ENCODE measurements around the gene CACNB2.

Gene CACNB2

GRCh38 chr10:18479502-18479901 is 339.3 kb downstream of the CACNB2 start:
- TF ChIP-seq, protein P1, sequence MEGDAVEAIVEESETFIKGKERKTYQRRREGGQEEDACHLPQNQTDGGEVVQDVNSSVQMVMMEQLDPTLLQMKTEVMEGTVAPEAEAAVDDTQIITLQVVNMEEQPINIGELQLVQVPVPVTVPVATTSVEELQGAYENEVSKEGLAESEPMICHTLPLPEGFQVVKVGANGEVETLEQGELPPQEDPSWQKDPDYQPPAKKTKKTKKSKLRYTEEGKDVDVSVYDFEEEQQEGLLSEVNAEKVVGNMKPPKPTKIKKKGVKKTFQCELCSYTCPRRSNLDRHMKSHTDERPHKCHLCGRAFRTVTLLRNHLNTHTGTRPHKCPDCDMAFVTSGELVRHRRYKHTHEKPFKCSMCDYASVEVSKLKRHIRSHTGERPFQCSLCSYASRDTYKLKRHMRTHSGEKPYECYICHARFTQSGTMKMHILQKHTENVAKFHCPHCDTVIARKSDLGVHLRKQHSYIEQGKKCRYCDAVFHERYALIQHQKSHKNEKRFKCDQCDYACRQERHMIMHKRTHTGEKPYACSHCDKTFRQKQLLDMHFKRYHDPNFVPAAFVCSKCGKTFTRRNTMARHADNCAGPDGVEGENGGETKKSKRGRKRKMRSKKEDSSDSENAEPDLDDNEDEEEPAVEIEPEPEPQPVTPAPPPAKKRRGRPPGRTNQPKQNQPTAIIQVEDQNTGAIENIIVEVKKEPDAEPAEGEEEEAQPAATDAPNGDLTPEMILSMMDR (IDR thresholded peaks at IDR 0.05; ENCODE audit: insufficient read depth, low read length) = no peak
- no peak for TF ChIP-seq GABPA (IDR thresholded peaks at IDR 0.05; ENCODE audit: low read depth)
- TF ChIP-seq, protein P2, sequence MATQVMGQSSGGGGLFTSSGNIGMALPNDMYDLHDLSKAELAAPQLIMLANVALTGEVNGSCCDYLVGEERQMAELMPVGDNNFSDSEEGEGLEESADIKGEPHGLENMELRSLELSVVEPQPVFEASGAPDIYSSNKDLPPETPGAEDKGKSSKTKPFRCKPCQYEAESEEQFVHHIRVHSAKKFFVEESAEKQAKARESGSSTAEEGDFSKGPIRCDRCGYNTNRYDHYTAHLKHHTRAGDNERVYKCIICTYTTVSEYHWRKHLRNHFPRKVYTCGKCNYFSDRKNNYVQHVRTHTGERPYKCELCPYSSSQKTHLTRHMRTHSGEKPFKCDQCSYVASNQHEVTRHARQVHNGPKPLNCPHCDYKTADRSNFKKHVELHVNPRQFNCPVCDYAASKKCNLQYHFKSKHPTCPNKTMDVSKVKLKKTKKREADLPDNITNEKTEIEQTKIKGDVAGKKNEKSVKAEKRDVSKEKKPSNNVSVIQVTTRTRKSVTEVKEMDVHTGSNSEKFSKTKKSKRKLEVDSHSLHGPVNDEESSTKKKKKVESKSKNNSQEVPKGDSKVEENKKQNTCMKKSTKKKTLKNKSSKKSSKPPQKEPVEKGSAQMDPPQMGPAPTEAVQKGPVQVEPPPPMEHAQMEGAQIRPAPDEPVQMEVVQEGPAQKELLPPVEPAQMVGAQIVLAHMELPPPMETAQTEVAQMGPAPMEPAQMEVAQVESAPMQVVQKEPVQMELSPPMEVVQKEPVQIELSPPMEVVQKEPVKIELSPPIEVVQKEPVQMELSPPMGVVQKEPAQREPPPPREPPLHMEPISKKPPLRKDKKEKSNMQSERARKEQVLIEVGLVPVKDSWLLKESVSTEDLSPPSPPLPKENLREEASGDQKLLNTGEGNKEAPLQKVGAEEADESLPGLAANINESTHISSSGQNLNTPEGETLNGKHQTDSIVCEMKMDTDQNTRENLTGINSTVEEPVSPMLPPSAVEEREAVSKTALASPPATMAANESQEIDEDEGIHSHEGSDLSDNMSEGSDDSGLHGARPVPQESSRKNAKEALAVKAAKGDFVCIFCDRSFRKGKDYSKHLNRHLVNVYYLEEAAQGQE (IDR thresholded peaks at IDR 0.05; ENCODE audit: insufficient replicate concordance, low read depth) = no peak
- TF ChIP-seq POLR2AphosphoS5 (IDR thresholded peaks at IDR 0.05; ENCODE audit: low read depth) = no peak
- no peak for TF ChIP-seq SPI1 (IDR thresholded peaks at IDR 0.05; ENCODE audit: borderline replicate concordance, low read depth)

DNA sequence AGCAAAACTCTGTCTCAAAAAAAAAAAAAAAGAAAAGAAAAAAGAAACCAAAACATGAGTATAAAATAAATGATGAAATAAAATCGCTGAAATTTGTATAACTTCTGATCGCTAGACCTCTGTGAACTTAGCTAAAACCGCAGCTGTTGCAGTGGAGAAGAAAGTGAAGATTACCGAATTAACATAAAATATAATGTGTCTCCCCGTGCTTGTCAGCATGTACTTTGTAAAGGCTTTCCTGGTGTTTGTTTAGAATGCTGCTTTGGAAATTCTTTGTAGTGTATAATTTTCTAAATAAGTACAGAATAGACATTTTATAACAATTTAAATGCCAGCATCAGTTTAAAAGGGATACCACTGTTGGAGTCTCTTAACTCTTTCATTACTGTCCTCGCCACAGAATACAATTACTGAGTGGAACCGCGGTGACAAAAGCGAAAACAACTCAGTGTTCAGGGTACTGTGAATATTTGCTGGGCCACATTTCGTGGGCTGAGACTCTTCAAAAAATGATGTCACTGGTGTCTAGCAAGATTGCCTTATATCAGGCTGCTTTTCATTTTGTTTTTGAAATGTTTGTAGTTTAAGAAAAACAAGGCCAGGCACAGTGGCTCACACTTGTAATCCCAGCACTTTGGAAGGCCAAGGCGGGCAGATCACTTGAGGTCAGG is 343.4 kb downstream of the CACNB2 start:
- no peak for DNase-seq (ENCODE audit: low read depth in 1 of 2, low spot score in 1 of 2)
- Histone ChIP-seq H3K4me3 (replicated peaks; ENCODE audit: insufficient read depth, low read length) (no peak overlapping the region), H3K27ac (replicated peaks) (no peak overlapping the region), H3K27me3 (ENCODE audit: insufficient read depth, poor library complexity, severe bottlenecking) (no peaks in the 10 kb centered on the region)
- TF ChIP-seq, protein P2 (IDR thresholded peaks at IDR 0.05; ENCODE audit: insufficient replicate concordance, low read depth) = no peak
- TF ChIP-seq POLR2AphosphoS5 (IDR thresholded peaks at IDR 0.05; ENCODE audit: low read depth) (no peak), GABPA (IDR thresholded peaks at IDR 0.05; ENCODE audit: low read depth) (no peak)
- TF ChIP-seq, protein P1 (IDR thresholded peaks at IDR 0.05; ENCODE audit: insufficient read depth, low read length) = no peak

More at GRCh38 chr10:18479502-18479901, 339.3 kb downstream of the CACNB2 start:
- no peak overlapping the region for H3K4me3 ChIP-seq (replicated peaks; ENCODE audit: insufficient read depth, low read length)
- no peak overlapping the region for H3K27ac ChIP-seq (replicated peaks)
- DNase-seq (ENCODE audit: low read depth in 1 of 2, low spot score in 1 of 2) = no peak
- H3K27me3 ChIP-seq (ENCODE audit: insufficient read depth, poor library complexity, severe bottlenecking) = no peaks in the 10 kb centered on the region

DNA sequence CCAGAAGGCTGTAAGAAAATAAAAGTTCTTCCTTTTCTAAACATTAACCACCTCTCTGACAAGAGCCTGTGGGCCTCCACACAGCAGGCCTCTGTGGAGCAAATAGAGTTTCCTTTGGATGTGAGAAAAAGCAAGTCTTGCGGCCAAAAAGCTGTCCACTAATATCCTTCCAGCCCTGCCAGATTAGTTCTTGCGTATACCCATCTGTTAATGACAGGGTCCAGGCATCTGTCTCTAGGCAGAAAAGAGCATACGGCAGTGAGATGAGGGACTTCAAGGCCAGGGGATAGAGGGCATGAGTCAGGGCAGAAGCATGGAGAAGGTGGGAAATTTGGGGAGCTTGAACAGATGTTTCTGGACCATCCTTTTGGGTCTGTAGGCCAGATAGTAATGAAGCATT is 346.2 kb downstream of the CACNB2 start:
- TF ChIP-seq, protein P1 (IDR thresholded peaks at IDR 0.05; ENCODE audit: insufficient read depth, low read length) = no peak
- no peak for TF ChIP-seq GABPA (IDR thresholded peaks at IDR 0.05; ENCODE audit: low read depth)
- TF ChIP-seq POLR2AphosphoS5 (IDR thresholded peaks at IDR 0.05; ENCODE audit: low read depth) = no peak
- TF ChIP-seq SPI1 (IDR thresholded peaks at IDR 0.05; ENCODE audit: borderline replicate concordance, low read depth) = no peak
- TF ChIP-seq, protein P2 (IDR thresholded peaks at IDR 0.05; ENCODE audit: insufficient replicate concordance, low read depth) = no peak

More for the DNA sequence above, 346.2 kb downstream of the CACNB2 start:
- H3K4me3 ChIP-seq (replicated peaks; ENCODE audit: insufficient read depth, low read length) = no peak overlapping the region
- no peak for DNase-seq (ENCODE audit: low read depth in 1 of 2, low spot score in 1 of 2)
- no peaks in the 10 kb centered on the region for H3K27me3 ChIP-seq (ENCODE audit: insufficient read depth, poor library complexity, severe bottlenecking)
- no peak overlapping the region for H3K27ac ChIP-seq (replicated peaks)

Data from HL-60 (cell line).